ENCODE measurements around the gene DRC1.

DRC1 gene

DNA sequence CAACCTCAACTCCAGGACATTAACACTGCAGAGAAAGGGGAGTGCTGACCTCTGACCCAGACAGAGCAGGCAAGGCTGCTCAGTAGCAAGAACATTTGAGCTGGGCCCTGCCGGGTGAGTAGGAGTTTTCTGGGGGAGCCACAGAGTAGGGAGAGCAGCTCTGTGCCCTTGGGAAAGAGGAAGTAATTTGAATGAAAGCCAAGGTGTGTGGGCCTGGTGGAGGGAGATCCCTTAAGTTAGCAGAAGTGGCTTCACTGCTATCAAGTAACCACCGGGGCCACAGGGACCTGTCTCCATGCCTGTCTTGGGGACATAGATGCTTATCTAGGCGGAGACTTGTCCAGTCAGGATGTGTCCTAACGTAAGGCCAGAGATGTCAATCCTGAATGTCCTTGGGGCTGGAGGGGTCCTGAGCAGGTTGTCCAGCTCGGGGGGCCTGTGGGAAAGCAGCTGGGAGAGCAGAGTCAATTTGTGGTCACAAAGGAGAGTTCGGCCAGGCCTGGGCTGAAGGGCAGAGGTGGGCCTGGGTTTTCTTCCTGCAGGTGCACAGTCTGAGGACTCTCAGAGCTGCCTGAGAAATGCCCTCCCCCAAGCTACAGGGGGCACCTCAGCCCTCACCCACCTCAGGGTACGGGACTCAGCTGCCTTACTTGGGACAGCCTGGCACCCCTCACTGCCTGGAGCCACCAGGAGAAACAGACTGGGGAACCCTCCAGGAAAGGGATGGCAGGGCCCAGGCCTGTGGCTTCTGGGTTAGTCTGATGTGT, 91.2 kb downstream of the DRC1 start:
- no peak for DNase-seq (ENCODE audit: low read depth in 2 of 2)

DNA sequence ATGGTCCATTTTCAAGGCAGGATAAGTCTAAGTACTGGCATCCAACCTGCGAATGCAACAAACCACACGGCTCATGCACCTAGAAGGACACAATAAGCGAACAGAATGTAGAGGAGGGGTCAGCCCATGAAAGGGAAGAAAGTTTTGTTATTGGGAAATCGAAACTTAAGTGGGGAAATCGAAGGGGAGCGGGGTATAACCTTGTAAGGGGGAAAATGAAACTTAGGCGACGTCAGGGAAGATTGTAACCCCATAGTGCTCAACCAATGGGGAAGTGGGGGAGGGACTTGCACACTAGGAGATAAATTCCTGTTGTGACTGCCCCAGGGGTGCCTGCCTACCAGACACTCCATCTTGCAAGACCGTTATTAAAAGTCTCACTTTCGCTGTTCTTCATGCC, 91.8 kb downstream of the DRC1 start:
- no peak for DNase-seq (ENCODE audit: low read depth in 2 of 2)

DNA sequence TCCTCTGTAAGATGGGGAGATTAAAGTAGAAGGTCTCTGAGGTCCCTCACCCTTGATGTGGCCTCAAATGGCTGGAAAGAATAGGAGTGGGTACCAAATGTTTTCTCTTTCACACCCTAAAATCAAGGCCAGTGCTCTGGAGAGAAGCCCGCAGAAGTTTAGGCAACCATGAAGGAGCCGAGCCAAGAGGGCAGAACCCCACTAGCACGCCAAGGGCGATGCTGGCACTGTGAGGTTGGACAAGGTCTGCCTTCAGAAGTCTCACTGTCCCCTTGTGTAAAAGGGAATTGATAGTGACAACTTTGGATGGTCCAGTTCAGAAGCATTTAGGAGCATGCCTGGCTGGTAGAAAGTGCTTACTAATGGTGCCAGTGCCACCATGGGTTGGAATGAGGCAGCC, 92.5 kb downstream of the DRC1 start:
- DNase-seq (ENCODE audit: low read depth in 2 of 2) = no peak

- DNase-seq (ENCODE audit: low read depth in 2 of 2) = no peak
Measured at GRCh38 chr2:26494891-26495290, 93.2 kb downstream of the DRC1 start.

- no peak for DNase-seq (ENCODE audit: low read depth in 2 of 2)
Measured at GRCh38 chr2:26495705-26496297, 94.1 kb downstream of the DRC1 start.

DNA sequence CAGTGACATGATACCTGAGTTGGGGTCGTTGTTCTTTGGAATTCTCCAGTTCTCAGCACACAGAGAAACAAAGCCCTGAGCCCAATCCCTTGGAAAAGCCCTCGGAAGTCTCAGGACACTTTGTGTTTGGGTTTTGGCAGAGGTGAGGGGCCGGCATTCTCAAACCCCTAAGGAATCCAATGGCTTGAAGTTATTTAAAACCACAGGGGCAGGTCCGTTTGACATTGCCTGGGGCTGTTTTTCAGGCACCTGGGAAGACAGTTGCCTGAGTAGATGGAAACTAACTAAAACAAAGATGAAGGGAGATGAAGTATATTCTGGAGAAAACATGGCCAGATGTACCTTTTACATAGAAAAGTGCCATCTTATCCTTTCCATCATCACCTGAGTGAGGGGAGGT, 98.7 kb downstream of the DRC1 start:
- no peak for DNase-seq (ENCODE audit: low read depth in 2 of 2)

- DNase-seq (ENCODE audit: low read depth in 2 of 2) = peak; percentile 60 to 64
Measured at GRCh38 chr2:26503231-26503880, 101.6 kb downstream of the DRC1 start.

DNA sequence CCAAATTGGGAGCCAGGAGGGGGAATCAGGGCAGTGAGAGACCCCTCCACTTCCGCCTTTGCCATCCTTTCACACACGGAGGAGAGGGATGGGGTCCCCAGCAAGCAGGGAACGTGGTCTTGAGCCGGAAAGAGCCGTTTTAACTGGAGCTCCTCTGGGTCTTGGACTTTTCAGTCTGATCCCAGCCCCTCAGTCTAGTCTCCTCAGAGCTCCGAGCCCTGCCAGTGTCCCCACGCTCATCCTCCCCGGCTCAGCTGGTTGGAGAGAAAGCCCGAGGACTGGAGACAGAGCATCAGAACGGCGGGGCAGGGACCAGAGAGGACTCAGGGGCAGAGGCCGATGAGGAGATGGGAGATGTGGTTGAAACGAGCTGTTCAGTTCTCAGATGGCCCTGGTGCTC, 102.3 kb downstream of the DRC1 start:
- no peak for DNase-seq (ENCODE audit: low read depth in 2 of 2)

- no peak for DNase-seq (ENCODE audit: low read depth in 2 of 2)
Measured at GRCh38 chr2:26506279-26506678, 104.6 kb downstream of the DRC1 start.
